Neural cell (in vitro differentiated cells): Measurements from ENCODE around the gene NMU.
"Not testable (repeated sequence)": the region's sequence is repeated elsewhere in the genome, so short reads cannot be mapped to it uniquely, and the experiment has no call there.

Experiments used
- EP300 ChIP-seq: fragments of 450-650 bp; conservative IDR thresholded peaks from 2 replicates; pipeline ENCODE4 v1.6.1; 2014; ENCODE audit warnings: antibody characterized with exemption, mild to moderate bottlenecking, moderate library complexity; ENCODE audit not compliant: poor library complexity, severe bottlenecking
- EZH2 ChIP-seq: fragments of 200-600, 300-800 bp; shearing (Covaris generic), sonication (generic); IDR thresholded peaks from 2 replicates; pipeline ENCODE4 v1.6.1; 2014; ENCODE audit warnings: antibody characterized with exemption, low read length, borderline replicate concordance, mild to moderate bottlenecking; ENCODE audit not compliant: insufficient read depth, poor library complexity, severe bottlenecking
- RAD21 ChIP-seq: fragments of 450-650 bp; conservative IDR thresholded peaks from 2 replicates; pipeline ENCODE4 v1.6.1; 2014; ENCODE audit warnings: antibody characterized with exemption, mild to moderate bottlenecking, moderate library complexity
- TF ChIP-seq, protein P1 (sequence below): fragments of 450-650 bp; IDR thresholded peaks from 2 replicates; pipeline ENCODE4 v1.5.1; 2014; ENCODE audit warnings: antibody characterized with exemption, mild to moderate bottlenecking, moderate library complexity; ENCODE audit not compliant: poor library complexity, severe bottlenecking

DNA sequence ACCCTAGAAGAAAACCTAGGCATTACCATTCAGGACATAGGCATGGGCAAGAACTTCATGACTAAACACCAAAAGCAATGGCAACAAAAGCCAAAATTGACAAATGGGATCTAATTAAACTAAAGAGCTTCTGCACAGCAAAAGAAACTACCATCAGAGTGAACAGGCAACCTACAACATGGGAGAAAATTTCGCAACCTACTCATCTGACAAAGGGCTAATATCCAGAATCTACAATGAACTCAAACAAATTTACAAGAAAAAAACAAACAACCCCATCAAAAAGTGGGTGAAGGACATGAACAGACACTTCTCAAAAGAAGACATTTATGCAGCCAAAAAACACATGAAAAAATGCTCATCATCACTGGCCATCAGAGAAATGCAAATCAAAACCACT, 12.0 kb downstream of the NMU start:
- TF ChIP-seq, protein P1, sequence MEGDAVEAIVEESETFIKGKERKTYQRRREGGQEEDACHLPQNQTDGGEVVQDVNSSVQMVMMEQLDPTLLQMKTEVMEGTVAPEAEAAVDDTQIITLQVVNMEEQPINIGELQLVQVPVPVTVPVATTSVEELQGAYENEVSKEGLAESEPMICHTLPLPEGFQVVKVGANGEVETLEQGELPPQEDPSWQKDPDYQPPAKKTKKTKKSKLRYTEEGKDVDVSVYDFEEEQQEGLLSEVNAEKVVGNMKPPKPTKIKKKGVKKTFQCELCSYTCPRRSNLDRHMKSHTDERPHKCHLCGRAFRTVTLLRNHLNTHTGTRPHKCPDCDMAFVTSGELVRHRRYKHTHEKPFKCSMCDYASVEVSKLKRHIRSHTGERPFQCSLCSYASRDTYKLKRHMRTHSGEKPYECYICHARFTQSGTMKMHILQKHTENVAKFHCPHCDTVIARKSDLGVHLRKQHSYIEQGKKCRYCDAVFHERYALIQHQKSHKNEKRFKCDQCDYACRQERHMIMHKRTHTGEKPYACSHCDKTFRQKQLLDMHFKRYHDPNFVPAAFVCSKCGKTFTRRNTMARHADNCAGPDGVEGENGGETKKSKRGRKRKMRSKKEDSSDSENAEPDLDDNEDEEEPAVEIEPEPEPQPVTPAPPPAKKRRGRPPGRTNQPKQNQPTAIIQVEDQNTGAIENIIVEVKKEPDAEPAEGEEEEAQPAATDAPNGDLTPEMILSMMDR = not testable (repeated sequence)
- TF ChIP-seq EZH2, EP300, RAD21: not testable (repeated sequence)
